GM19328 (cell line): ENCODE measurements around the gene SYNE2.
A peak's percentile ranks its signal among the peaks of the same experiment; 100 is the strongest.

Experiments used
- ATAC-seq: cut with Tn5 transposase; IDR thresholded peaks from one replicate; pipeline ENCODE4 v1.9.1; 2021; ENCODE audit warnings: mild to moderate bottlenecking, moderate library complexity; ENCODE audit not compliant: unreplicated experiment

The SYNE2 gene

GRCh38 chr14:64213853-64214570, 361.2 kb downstream of the SYNE2 start:
- no peak for ATAC-seq

- no peak for ATAC-seq
Measured at GRCh38 chr14:64215274-64215673, 362.5 kb downstream of the SYNE2 start.

- no peak for ATAC-seq
Measured at GRCh38 chr14:64215978-64216377, 363.2 kb downstream of the SYNE2 start.

GRCh38 chr14:64217308-64217707, 364.5 kb downstream of the SYNE2 start:
- ATAC-seq, result no peak

- ATAC-seq, result no peak
Measured at GRCh38 chr14:64217834-64218233, 365.0 kb downstream of the SYNE2 start.

- ATAC-seq, result no peak
Measured at GRCh38 chr14:64218344-64219240, 365.8 kb downstream of the SYNE2 start.

- no peak for ATAC-seq
Measured at GRCh38 chr14:64220056-64220455, 367.3 kb downstream of the SYNE2 start.

- no peak for ATAC-seq
Measured at GRCh38 chr14:64220466-64220865, 367.7 kb downstream of the SYNE2 start.

GRCh38 chr14:64221391-64222003, 368.7 kb downstream of the SYNE2 start:
- ATAC-seq, result no peak

- no peak for ATAC-seq
Measured at GRCh38 chr14:64225151-64225757, 372.4 kb downstream of the SYNE2 start.

- no peak for ATAC-seq
Measured at GRCh38 chr14:64227856-64228255, 375.1 kb downstream of the SYNE2 start.

GRCh38 chr14:64229489-64229888, 376.7 kb downstream of the SYNE2 start:
- ATAC-seq, result no peak

- ATAC-seq, result no peak
Measured at GRCh38 chr14:64232095-64232838, 379.5 kb downstream of the SYNE2 start.

- ATAC-seq, result no peak
Measured at GRCh38 chr14:64232944-64233343, 380.1 kb downstream of the SYNE2 start.

GRCh38 chr14:64233531-64234190, 380.9 kb downstream of the SYNE2 start:
- no peak for ATAC-seq

- no peak for ATAC-seq
Measured at GRCh38 chr14:64234877-64235651, 382.3 kb downstream of the SYNE2 start.

- peak; percentile 64 for ATAC-seq
Measured at GRCh38 chr14:64235652-64236640, 383.1 kb downstream of the SYNE2 start.

- ATAC-seq, result no peak
Measured at GRCh38 chr14:64238049-64238448, 385.2 kb downstream of the SYNE2 start.
